ENCODE data around the gene CYP4F22.
"Not testable (repeated sequence)": the region's sequence is repeated elsewhere in the genome, so short reads cannot be mapped to it uniquely, and the experiment has no call there.

CYP4F22 gene

GRCh38 chr19:15508035-15508710 lies at the start of gene CYP4F22:
CYP4F22 (plus strand) TSS chr19:15508525; CDS start chr19:15525337, 16,812 bp downstream.
- no peak for DNase-seq

- no peak for DNase-seq
Measured at GRCh38 chr19:15461694-15462093, 46.6 kb upstream of the CYP4F22 start.

GRCh38 chr19:15463861-15464371 lies 44.4 kb upstream of the CYP4F22 start:
- no peak for DNase-seq

GRCh38 chr19:15464394-15465385 lies 43.6 kb upstream of the CYP4F22 start, which contains the start of gene RASAL3:
RASAL3 (minus strand) TSS chr19:15464544; CDS start chr19:15464358, 186 bp downstream.
- DNase-seq: no peak

GRCh38 chr19:15466851-15467733 lies 41.2 kb upstream of the CYP4F22 start:
- no peak for DNase-seq

GRCh38 chr19:15467734-15468214 lies 40.6 kb upstream of the CYP4F22 start:
- no peak for DNase-seq

GRCh38 chr19:15468675-15469512 lies 39.4 kb upstream of the CYP4F22 start:
- no peak for DNase-seq

- no peak for DNase-seq
Measured at GRCh38 chr19:15469513-15470297, 38.6 kb upstream of the CYP4F22 start.

GRCh38 chr19:15471639-15472101 lies 36.7 kb upstream of the CYP4F22 start:
- DNase-seq: no peak

- DNase-seq: not testable (repeated sequence)
Measured at GRCh38 chr19:15473821-15474220, 34.5 kb upstream of the CYP4F22 start.

- DNase-seq: no peak
Measured at GRCh38 chr19:15475169-15475568, 33.2 kb upstream of the CYP4F22 start.

GRCh38 chr19:15475611-15476010 lies 32.7 kb upstream of the CYP4F22 start:
- no peak for DNase-seq

GRCh38 chr19:15476325-15476724 lies 32.0 kb upstream of the CYP4F22 start:
- no peak for DNase-seq

- no peak for DNase-seq
Measured at GRCh38 chr19:15479391-15480345, 28.7 kb upstream of the CYP4F22 start, which contains the start of gene PGLYRP2. PGLYRP2 (minus strand) TSS chr19:15479501; CDS start chr19:15479371, 130 bp downstream.

GRCh38 chr19:15480996-15481395 lies 27.3 kb upstream of the CYP4F22 start:
- DNase-seq: not testable (repeated sequence)

GRCh38 chr19:15485768-15486167 lies 22.6 kb upstream of the CYP4F22 start:
- not testable (repeated sequence) for DNase-seq

- no peak for DNase-seq
Measured at GRCh38 chr19:15487038-15487437, 21.3 kb upstream of the CYP4F22 start.

GRCh38 chr19:15488489-15489226 lies 19.7 kb upstream of the CYP4F22 start:
- no peak for DNase-seq

All from NCI-H2171 (cell line).